IMR-90 (cell line): ENCODE results near the gene NPTX1. TPM values are rescaled to one million over a fixed set of nuclear protein-coding genes. Genes with fewer than 3 reads are reported as not detected.

Experiments
- ATAC-seq: fragments of 200-7000 bp; cut with Tn5 transposase; 2 replicates; pipeline ENCODE4 v1.9.1; 2020; ENCODE audit warnings: low read depth, mild to moderate bottlenecking, moderate library complexity
- BruUV-seq: library from RNA; stranded (reverse); fragments of 400-500 nt; replicated peaks from 2 replicates; lab custom pipeline; 2021; lab: Mats Ljungman, UMichigan
- CTCF ChIA-PET: fragments of 300-600 bp; formaldehyde crosslinking; extraction: SDS; loops from one replicate; lab custom pipeline; 2021; ENCODE audit warnings: antibody characterized with exemption; lab: Yijun Ruan, JAX
- POLR2A ChIA-PET: fragments of 300-600 bp; sonication (Branson Sonifier 250); formaldehyde crosslinking; loops from one replicate; lab custom pipeline; 2022; ENCODE audit warnings: antibody characterized with exemption; ENCODE audit not compliant: unreplicated experiment; lab: Charles Lee
- DNase-seq: peaks from one replicate; pipeline ENCODE4 v3.0.0; 2013
- H2AFZ ChIP-seq: replicated peaks from 2 replicates; pipeline ENCODE3; 2013; ENCODE audit warnings: low read length, mild to moderate bottlenecking; ENCODE audit not compliant: poor library complexity
- H2AK5ac ChIP-seq: 2 replicates; pipeline ENCODE4 v1.6.1; 2013; ENCODE audit warnings: low read depth, low read length, inconsistent platforms
- H2AK9ac ChIP-seq: replicated peaks from 2 replicates; pipeline ENCODE3; 2013; ENCODE audit warnings: mild to moderate bottlenecking, low read depth, low read length, moderate library complexity; ENCODE audit not compliant: poor library complexity
- H2BK120ac ChIP-seq: 2 replicates; pipeline ENCODE4 v1.6.1; 2013; ENCODE audit warnings: low read depth, low read length, inconsistent platforms
- H2BK15ac ChIP-seq: 3 replicates; pipeline ENCODE4 v1.6.1; 2013; ENCODE audit warnings: low read depth, low read length, inconsistent platforms
- H2BK20ac ChIP-seq: 2 replicates; pipeline ENCODE4 v1.6.1; 2013; ENCODE audit warnings: low read depth, mild to moderate bottlenecking, inconsistent platforms, low read length, moderate library complexity
- H2BK5ac ChIP-seq: 2 replicates; pipeline ENCODE4 v1.6.1; 2013; ENCODE audit warnings: mild to moderate bottlenecking, low read depth, low read length, inconsistent platforms; ENCODE audit not compliant: poor library complexity, severe bottlenecking
- H3K14ac ChIP-seq: replicated peaks from 2 replicates; pipeline ENCODE4 v1.6.1; 2013; ENCODE audit warnings: low read depth, low read length, inconsistent platforms
- H3K18ac ChIP-seq: 2 replicates; pipeline ENCODE4 v1.6.1; 2013; ENCODE audit warnings: low read depth, low read length, control low read depth
- H3K23ac ChIP-seq: 2 replicates; pipeline ENCODE4 v1.6.1; 2013; ENCODE audit warnings: low read depth, low read length, inconsistent platforms
- H3K27ac ChIP-seq: 2 replicates; pipeline ENCODE4 v1.5.1; 2013; ENCODE audit warnings: mild to moderate bottlenecking, control low read depth, low read length; ENCODE audit not compliant: insufficient read depth
- H3K27me3 ChIP-seq: 2 replicates; pipeline ENCODE4 v1.6.1; 2013; ENCODE audit warnings: low read length; ENCODE audit not compliant: control insufficient read depth, insufficient read depth
- H3K36me3 ChIP-seq: 2 replicates; pipeline ENCODE4 v1.6.1; 2013; ENCODE audit warnings: low read length, mixed read lengths; ENCODE audit not compliant: control insufficient read depth, insufficient read depth
- H3K4ac ChIP-seq: 2 replicates; pipeline ENCODE4 v1.6.1; 2013; ENCODE audit warnings: low read depth, low read length, inconsistent platforms
- H3K4me1 ChIP-seq: 2 replicates; pipeline ENCODE4 v1.6.1; 2013; ENCODE audit warnings: low read length, mixed read lengths; ENCODE audit not compliant: control insufficient read depth, insufficient read depth
- H3K4me2 ChIP-seq: 2 replicates; pipeline ENCODE4 v1.6.1; 2013; ENCODE audit warnings: low read depth, mild to moderate bottlenecking, control low read depth, low read length, moderate library complexity
- H3K4me3 ChIP-seq: 2 replicates; pipeline ENCODE4 v1.5.1; 2013; ENCODE audit warnings: low read depth, mild to moderate bottlenecking, control low read depth, low read length, moderate library complexity; ENCODE audit not compliant: insufficient read depth
- H3K56ac ChIP-seq: 2 replicates; pipeline ENCODE4 v1.6.1; 2013; ENCODE audit warnings: low read length, inconsistent platforms; ENCODE audit not compliant: insufficient read depth; ENCODE audit errors: extremely low read depth
- H3K79me1 ChIP-seq, 2 experiments: 2 replicates each; pipeline ENCODE4 v1.6.1; 2013; ENCODE audit warnings: low read length in 2 of 2, inconsistent platforms in 1 of 2, low read depth in 1 of 2
- H3K9ac ChIP-seq: 2 replicates; pipeline ENCODE4 v1.6.1; 2013; ENCODE audit warnings: low read depth, low read length, control low read depth
- H3K9me1 ChIP-seq: 2 replicates; pipeline ENCODE4 v1.6.1; 2013; ENCODE audit warnings: low read length, inconsistent platforms; ENCODE audit not compliant: insufficient read depth
- H3K9me3 ChIP-seq: 2 replicates; pipeline ENCODE4 v1.6.1; 2013; ENCODE audit warnings: low read length; ENCODE audit not compliant: control insufficient read depth, insufficient read depth
- H4K20me1 ChIP-seq: 2 replicates; pipeline ENCODE4 v1.6.1; 2013; ENCODE audit warnings: low read length, inconsistent platforms; ENCODE audit not compliant: insufficient read depth
- H4K5ac ChIP-seq: 2 replicates; pipeline ENCODE4 v1.6.1; 2013; ENCODE audit warnings: mild to moderate bottlenecking, low read depth, low read length, control low read depth
- H4K8ac ChIP-seq, 2 experiments: 2 replicates each; pipeline ENCODE4 v1.6.1; 2013; ENCODE audit warnings: low read depth in 2 of 2, low read length in 2 of 2, control low read depth in 1 of 2, inconsistent platforms in 1 of 2
- H4K91ac ChIP-seq: 2 replicates; pipeline ENCODE4 v1.6.1; 2013; ENCODE audit warnings: low read depth, low read length, inconsistent platforms; ENCODE audit not compliant: insufficient read depth
- BHLHE40 ChIP-seq: fragments of 150-350 bp; IDR thresholded peaks from 2 replicates; pipeline ENCODE4 v1.6.1; 2016; ENCODE audit warnings: mild to moderate bottlenecking, low read depth, low read length
- CEBPB ChIP-seq: IDR thresholded peaks from 2 replicates; pipeline ENCODE4 v1.6.1; 2012; ENCODE audit warnings: low read depth, low read length, improper control_type of control experiment
- CHD1 ChIP-seq: IDR thresholded peaks from 2 replicates; pipeline ENCODE4 v1.6.1; 2012; ENCODE audit warnings: low read depth, low read length, improper control_type of control experiment
- FOS ChIP-seq: fragments of 150-350 bp; IDR thresholded peaks from 2 replicates; pipeline ENCODE4 v1.6.1; 2016; ENCODE audit warnings: low read depth, low read length
- MAFK ChIP-seq: IDR thresholded peaks from 2 replicates; pipeline ENCODE4 v1.6.1; 2012; ENCODE audit warnings: low read depth, low read length, improper control_type of control experiment
- MAZ ChIP-seq: IDR thresholded peaks from 2 replicates; pipeline ENCODE4 v1.6.1; 2012; ENCODE audit warnings: low read depth, mild to moderate bottlenecking, low read length, improper control_type of control experiment, moderate library complexity, borderline replicate concordance
- MXI1 ChIP-seq: IDR thresholded peaks from 2 replicates; pipeline ENCODE4 v1.6.1; 2012; ENCODE audit warnings: low read depth, mild to moderate bottlenecking, low read length, moderate library complexity, borderline replicate concordance
- NFE2L2 ChIP-seq: fragments of 150-350 bp; IDR thresholded peaks from 2 replicates; pipeline ENCODE4 v1.6.1; 2016; ENCODE audit warnings: low read depth, mild to moderate bottlenecking, low read length
- POLR2A ChIP-seq: IDR thresholded peaks from 2 replicates; pipeline ENCODE4 v1.6.1; 2012; ENCODE audit warnings: mild to moderate bottlenecking, low read depth, low read length
- RAD21 ChIP-seq: IDR thresholded peaks from 2 replicates; pipeline ENCODE4 v1.6.1; 2012; ENCODE audit warnings: low read length, improper control_type of control experiment
- RCOR1 ChIP-seq: IDR thresholded peaks from 2 replicates; pipeline ENCODE4 v1.6.1; 2012; ENCODE audit warnings: mild to moderate bottlenecking, low read length, improper control_type of control experiment; ENCODE audit not compliant: insufficient replicate concordance
- RFX5 ChIP-seq: IDR thresholded peaks from 2 replicates; pipeline ENCODE4 v1.8.0; 2012; ENCODE audit warnings: low read depth, mild to moderate bottlenecking, low read length, moderate library complexity
- SMC3 ChIP-seq: fragments of 150-350 bp; IDR thresholded peaks from 2 replicates; pipeline ENCODE4 v1.6.1; 2016; ENCODE audit warnings: low read depth, mild to moderate bottlenecking, antibody characterized with exemption, low read length, moderate library complexity
- WGBS, 2 experiments: methylation state at CpG; one replicate each; pipeline versions ENCODE4 v1.1.5 to v1.1.7; 2013; ENCODE audit warnings: missing lambda C conversion rate in 2 of 2; ENCODE audit not compliant: insufficient read length in 1 of 2; ENCODE audit errors: extremely low coverage in 2 of 2; 5-methylcytosine and 5-hydroxymethylcytosine counted together
- dilution Hi-C: fragments of 300-500 bp; cut with HindIII; formaldehyde crosslinking; loops from one replicate; pipeline ENCODE4 v1.14.3; 2018; ENCODE audit warnings: low sequenced_read_pairs; ENCODE audit not compliant: unreplicated experiment
- in situ Hi-C: fragments of 300-500 bp; cut with MboI; formaldehyde crosslinking; loops from 3 replicates; pipeline ENCODE4 v1.14.3; 2019; ENCODE audit warnings: low sequenced_read_pairs, inconsistent platforms, mixed read lengths
- intact Hi-C: fragments of 100-400 bp; cut with micrococcal nuclease; formaldehyde crosslinking; loops from 2 replicates; pipeline ENCODE4 v1.10.0; 2022
- polyA plus RNA-seq, 3 experiments: library from polyadenylated mRNA; depleted of rRNA; stranded (reverse); fragments of >200 nt; gene quantifications; 2 replicates each; pipeline ENCODE4 v1.2.3, GENCODE V29; 2012; ENCODE audit warnings: low replicate concordance in 1 of 3
- total RNA-seq: library from RNA; depleted of rRNA; stranded (reverse); fragments of >200 nt; gene quantifications from 2 replicates; pipeline ENCODE4 v1.2.3, GENCODE V29; 2012
- TF ChIP-seq, protein P1 (sequence below): conservative IDR thresholded peaks from 2 replicates; pipeline ENCODE4 v1.5.1; 2012; ENCODE audit warnings: mild to moderate bottlenecking, low read depth, low read length, improper control_type of control experiment
- TF ChIP-seq, protein P2 (sequence below): fragments of 150-350 bp; IDR thresholded peaks from 2 replicates; pipeline ENCODE4 v1.6.1; 2016; ENCODE audit warnings: low read depth, mild to moderate bottlenecking, low read length, moderate library complexity, borderline replicate concordance
- TF ChIP-seq, protein P3 (sequence below): fragments of 150-350 bp; IDR thresholded peaks from 2 replicates; pipeline ENCODE4 v1.6.1; 2017; ENCODE audit warnings: mild to moderate bottlenecking, antibody characterized with exemption, low read length, low read depth

The NPTX1 gene
- total and polyA plus RNA-seq, 2 of the 4 experiments (the other 2 are of a cell fraction): 20.8 to 39.5 TPM

- no TSS peak for BruUV-seq
- Histone ChIP-seq H3K23ac (no peak overlapping the region), H3K14ac (no peak overlapping the region), H3K4me2 (no peak overlapping the region), H2BK15ac (no peak overlapping the region), H3K9ac (no peak overlapping the region), H2AFZ (no peak overlapping the region), H3K9me3 (no peaks in the 10 kb centered on the region), H3K56ac (no peak overlapping the region), H3K18ac (no peak overlapping the region), H4K5ac (no peak overlapping the region), H2BK20ac (no peak overlapping the region), H3K27ac (no peak overlapping the region), H2BK5ac (no peak overlapping the region), H3K36me3 (no peaks in the 10 kb centered on the region), H3K4me3 (no peak overlapping the region), H3K4me1 (no peaks in the 10 kb centered on the region; the same call in 1 of the 2 replicates), H4K20me1 (no peaks in the 10 kb centered on the region), H3K79me1 (peaks cover 0 to 6% of the 10 kb centered on the region in 2 experiments; a peak in 2 of 4 replicates), H3K9me1 (peaks cover 10% of the 10 kb centered on the region), H4K91ac (no peak overlapping the region), H2AK5ac (no peak overlapping the region), H2BK120ac (no peak overlapping the region), H3K4ac (no peak overlapping the region), H3K27me3 (peaks cover 23% of the 10 kb centered on the region; the same call in 1 of the 2 replicates), H2AK9ac (no peak overlapping the region), H4K8ac (no peak overlapping the region)
- in situ Hi-C loops: no loop called here
- dilution Hi-C loops: no loop called here
- no peak for DNase-seq
- intact Hi-C loops: no loop called here
- peak; percentile 55 for ATAC-seq
- TF ChIP-seq FOS (no peak), NFE2L2 (no peak), CHD1 (no peak), SMC3 (no peak), POLR2A (no peak), MXI1 (no peak), MAFK (no peak), CEBPB (no peak), RAD21 (no peak), RCOR1 (no peak), BHLHE40 (no peak), MAZ (no peak), RFX5 (no peak)
- TF ChIP-seq, protein P1, sequence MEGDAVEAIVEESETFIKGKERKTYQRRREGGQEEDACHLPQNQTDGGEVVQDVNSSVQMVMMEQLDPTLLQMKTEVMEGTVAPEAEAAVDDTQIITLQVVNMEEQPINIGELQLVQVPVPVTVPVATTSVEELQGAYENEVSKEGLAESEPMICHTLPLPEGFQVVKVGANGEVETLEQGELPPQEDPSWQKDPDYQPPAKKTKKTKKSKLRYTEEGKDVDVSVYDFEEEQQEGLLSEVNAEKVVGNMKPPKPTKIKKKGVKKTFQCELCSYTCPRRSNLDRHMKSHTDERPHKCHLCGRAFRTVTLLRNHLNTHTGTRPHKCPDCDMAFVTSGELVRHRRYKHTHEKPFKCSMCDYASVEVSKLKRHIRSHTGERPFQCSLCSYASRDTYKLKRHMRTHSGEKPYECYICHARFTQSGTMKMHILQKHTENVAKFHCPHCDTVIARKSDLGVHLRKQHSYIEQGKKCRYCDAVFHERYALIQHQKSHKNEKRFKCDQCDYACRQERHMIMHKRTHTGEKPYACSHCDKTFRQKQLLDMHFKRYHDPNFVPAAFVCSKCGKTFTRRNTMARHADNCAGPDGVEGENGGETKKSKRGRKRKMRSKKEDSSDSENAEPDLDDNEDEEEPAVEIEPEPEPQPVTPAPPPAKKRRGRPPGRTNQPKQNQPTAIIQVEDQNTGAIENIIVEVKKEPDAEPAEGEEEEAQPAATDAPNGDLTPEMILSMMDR: no peak
- TF ChIP-seq, protein P2, sequence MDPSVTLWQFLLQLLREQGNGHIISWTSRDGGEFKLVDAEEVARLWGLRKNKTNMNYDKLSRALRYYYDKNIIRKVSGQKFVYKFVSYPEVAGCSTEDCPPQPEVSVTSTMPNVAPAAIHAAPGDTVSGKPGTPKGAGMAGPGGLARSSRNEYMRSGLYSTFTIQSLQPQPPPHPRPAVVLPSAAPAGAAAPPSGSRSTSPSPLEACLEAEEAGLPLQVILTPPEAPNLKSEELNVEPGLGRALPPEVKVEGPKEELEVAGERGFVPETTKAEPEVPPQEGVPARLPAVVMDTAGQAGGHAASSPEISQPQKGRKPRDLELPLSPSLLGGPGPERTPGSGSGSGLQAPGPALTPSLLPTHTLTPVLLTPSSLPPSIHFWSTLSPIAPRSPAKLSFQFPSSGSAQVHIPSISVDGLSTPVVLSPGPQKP: no peak
- TF ChIP-seq, protein P3, sequence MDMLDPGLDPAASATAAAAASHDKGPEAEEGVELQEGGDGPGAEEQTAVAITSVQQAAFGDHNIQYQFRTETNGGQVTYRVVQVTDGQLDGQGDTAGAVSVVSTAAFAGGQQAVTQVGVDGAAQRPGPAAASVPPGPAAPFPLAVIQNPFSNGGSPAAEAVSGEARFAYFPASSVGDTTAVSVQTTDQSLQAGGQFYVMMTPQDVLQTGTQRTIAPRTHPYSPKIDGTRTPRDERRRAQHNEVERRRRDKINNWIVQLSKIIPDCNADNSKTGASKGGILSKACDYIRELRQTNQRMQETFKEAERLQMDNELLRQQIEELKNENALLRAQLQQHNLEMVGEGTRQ: no peak; the same call in 1 of the 2 replicates
- ChIA-PET POLR2A (no interaction called here), CTCF (no interaction called here)
- 58% methylated on average over 5 of the region's 8 CpGs; no CpG with 5 or more reads in 1 of the 2 experiments for WGBS, 2 experiments
These were observed 16.0 kb downstream of the NPTX1 start for GRCh38 chr17:80460429-80460834.
